ENCODE measurements around the gene GALM.

DNA sequence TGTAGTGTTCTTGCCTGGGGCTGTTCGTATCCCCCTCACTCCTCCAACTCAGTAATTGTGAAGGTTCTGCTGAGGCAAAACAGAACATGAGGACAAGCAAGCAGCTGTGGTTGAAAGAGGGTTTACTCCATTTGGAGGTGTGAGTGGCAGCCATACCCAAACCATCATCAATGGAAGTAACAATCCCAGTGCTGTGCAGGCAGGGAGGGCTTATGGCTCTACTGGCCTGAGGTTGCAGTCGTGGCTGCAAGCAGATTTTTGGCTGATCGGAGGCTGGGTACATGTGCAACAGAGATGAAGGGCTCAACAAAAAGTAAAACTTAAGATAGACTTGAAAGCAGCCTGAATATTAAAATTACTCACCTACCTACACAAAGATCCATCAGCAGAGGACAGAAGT lies 72.0 kb downstream of the GALM start:
- TF ChIP-seq, protein P1, sequence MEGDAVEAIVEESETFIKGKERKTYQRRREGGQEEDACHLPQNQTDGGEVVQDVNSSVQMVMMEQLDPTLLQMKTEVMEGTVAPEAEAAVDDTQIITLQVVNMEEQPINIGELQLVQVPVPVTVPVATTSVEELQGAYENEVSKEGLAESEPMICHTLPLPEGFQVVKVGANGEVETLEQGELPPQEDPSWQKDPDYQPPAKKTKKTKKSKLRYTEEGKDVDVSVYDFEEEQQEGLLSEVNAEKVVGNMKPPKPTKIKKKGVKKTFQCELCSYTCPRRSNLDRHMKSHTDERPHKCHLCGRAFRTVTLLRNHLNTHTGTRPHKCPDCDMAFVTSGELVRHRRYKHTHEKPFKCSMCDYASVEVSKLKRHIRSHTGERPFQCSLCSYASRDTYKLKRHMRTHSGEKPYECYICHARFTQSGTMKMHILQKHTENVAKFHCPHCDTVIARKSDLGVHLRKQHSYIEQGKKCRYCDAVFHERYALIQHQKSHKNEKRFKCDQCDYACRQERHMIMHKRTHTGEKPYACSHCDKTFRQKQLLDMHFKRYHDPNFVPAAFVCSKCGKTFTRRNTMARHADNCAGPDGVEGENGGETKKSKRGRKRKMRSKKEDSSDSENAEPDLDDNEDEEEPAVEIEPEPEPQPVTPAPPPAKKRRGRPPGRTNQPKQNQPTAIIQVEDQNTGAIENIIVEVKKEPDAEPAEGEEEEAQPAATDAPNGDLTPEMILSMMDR (IDR thresholded peaks at IDR 0.05), result no peak
- TF ChIP-seq POLR2A (IDR thresholded peaks at IDR 0.05), result no peak

Measured in uterus (tissue), 2 donors.